Mesenteric fat pad (tissue), 1 donor: Measurements from ENCODE around the gene PTN. TPM values are rescaled to one million over a fixed set of nuclear protein-coding genes. Genes with fewer than 3 reads are reported as not detected.

Experiments used
- DNase-seq: peaks from one replicate; pipeline ENCODE4 v3.0.0-alpha.2; 2020; ENCODE audit warnings: low spot score
- long read RNA-seq: library from polyadenylated mRNA; unstranded; transcript quantifications from one replicate; pipeline ENCODE4 v2.0.0, GENCODE V29; 2020
- total RNA-seq: library from RNA; stranded (reverse); fragmentation: NEBNext Ultra II Directional; extraction: Animal tissue kit (Norgen Biotek cat#: 25700); gene quantifications from one replicate; pipeline ENCODE4 v1.2.1, GENCODE V29; 2021
- donor health status: DM: yes; HTN: yes; CAD: no.

PTN gene, protein sequence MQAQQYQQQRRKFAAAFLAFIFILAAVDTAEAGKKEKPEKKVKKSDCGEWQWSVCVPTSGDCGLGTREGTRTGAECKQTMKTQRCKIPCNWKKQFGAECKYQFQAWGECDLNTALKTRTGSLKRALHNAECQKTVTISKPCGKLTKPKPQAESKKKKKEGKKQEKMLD
- 10.3 TPM for total RNA-seq
- long read RNA-seq, partial matches to known transcripts, result 0 of 4 reads
- long read RNA-seq, other reads (novel, unspliced or antisense), result 1 of 4 reads

DNA sequence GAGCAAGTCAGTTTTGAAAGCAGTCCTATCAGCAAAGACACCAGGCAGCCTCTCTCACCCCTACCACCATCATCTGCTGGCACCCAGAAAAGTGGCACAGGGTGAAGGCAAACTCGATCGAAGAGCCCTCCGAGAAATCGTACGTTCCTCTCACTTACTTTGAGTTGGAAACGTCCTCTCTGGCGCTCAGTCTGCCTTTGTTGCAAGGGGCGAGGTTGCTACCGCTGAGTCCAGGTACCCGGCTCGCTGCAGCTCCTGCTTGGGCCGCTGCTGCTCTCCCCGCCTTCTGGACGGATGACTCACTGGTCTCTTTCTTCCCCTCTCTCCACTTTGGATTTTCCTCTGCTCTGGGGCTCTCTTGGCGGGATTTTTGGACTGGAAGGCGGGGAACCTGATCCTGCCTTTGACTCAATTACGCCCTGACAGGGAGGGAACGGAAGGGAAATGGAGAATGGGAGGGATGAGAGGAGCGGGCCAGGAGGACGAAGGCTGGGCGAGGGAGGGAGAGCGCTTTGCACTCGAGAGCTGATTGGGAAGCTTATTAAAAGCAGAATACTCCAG lies at the start of gene PTN:
PTN (minus strand) TSS at position 453 of the 561 bp plus-strand sequence. CDS start 88,760 bp downstream, outside the sequence.
- no peak for DNase-seq

DNA sequence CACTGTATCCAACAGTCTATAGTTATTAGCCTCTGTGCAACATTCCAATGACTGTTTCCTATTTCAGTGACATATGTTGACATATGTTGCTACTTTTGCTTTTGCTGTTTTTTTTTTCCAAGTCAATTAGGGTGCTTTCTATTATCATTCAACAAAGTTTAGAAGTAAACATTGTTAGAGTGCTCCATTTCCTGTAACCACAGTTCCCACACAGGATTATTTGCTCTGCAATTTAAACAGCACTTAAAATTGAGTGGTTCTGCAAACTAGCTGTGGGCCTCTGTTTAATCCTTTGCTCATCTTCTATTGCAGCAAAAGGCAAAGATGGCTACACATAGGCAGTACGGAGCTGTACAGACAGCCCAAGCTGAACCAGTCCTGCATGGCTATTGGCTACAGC lies 46.5 kb upstream of the PTN start:
- no peak for DNase-seq

DNA sequence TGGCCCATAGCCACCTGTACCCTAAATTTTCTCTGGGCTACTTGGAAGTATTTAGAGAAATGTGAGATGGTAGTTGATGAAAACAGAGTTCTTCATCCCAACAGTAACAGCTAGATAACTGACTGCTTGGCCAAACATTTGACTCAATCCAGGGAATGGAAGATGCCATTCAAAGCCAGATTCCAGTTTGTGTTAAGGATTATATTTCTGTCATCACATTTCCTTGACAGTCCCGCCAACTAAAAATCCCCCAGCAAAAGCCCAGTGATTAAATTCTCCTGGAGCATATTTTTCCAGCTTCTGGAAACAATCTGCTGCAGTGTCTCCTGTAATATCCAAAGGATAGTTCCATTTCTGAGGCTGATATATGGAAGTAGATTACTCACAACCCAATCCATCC lies 45.4 kb upstream of the PTN start:
- no peak for DNase-seq

- DNase-seq, result no peak
These were observed 43.4 kb upstream of the PTN start for GRCh38 chr7:137386966-137387365.

- no peak for DNase-seq
These were observed 37.5 kb upstream of the PTN start for GRCh38 chr7:137381045-137381444.

- DNase-seq, result no peak
These were observed 30.0 kb upstream of the PTN start for GRCh38 chr7:137373507-137373906.

DNA sequence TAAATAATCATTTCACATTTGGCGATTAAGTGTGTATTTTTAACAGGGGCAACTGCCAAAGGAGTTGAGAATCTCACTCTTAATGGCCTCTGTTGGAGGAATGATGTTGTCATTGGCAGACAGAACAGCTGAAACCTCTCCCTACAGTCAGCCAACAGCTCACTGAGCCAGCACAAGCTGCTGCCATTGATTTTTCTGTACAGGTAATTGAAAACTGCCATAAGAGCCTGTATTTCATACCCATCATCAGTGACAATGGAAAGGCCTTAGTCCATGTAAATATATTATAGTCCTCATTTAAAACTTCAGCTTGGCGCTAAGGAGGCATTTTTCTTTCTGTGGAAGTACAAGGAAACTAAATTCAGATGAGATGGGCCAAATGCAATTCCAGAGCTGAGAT lies 28.1 kb upstream of the PTN start:
- no peak for DNase-seq

DNA sequence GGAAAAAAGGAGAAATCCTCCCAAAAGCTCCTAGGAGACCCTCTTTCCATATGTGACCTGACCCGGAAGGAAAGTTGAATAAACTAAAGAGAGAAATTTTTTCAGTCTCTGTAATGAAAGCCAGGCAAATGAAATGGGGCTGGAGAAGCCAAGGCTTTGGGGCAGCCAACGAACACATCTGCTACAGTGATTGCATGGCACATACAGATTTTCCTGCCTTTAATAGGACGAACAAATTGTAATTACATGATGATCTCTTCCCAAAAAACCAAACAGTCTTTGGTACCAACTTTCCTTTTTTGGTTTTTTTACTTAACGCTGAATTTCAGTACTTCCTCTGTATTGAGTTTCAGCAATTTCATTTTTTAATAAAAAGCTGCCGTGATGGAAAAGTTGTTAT lies 23.5 kb upstream of the PTN start:
- DNase-seq, result no peak

- no peak for DNase-seq
These were observed 20.1 kb upstream of the PTN start for GRCh38 chr7:137363683-137364082.

DNA sequence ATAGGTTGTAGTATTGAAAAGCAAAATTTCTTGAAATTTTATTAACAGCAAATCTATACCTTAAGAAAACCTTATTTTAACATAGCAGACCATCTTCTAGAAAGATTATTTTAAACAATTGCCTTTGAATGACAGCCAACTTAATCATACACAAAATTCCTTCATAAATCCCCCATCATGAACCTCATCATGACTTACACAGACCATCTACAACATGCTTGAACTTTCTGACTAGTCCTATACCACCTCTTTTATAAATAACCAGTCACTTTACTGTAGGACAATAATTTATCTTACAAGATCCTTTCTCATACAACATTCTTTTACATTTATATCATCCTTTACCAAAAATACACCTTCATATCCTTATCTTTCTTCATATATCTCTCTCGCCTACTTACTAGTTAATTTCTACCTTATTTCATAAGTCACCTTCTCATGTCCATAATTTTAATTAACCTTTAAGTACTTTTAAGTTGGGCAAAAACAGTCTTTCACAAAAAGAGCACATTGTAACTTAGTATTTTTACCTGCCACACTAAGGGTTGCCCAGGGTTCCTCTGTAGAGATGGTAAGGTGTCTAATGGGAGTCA lies 16.6 kb upstream of the PTN start:
- no peak for DNase-seq

- no peak for DNase-seq
These were observed 11.4 kb upstream of the PTN start for GRCh38 chr7:137354961-137355360.

- DNase-seq, result no peak
These were observed 10.9 kb upstream of the PTN start for GRCh38 chr7:137354396-137354795.

DNA sequence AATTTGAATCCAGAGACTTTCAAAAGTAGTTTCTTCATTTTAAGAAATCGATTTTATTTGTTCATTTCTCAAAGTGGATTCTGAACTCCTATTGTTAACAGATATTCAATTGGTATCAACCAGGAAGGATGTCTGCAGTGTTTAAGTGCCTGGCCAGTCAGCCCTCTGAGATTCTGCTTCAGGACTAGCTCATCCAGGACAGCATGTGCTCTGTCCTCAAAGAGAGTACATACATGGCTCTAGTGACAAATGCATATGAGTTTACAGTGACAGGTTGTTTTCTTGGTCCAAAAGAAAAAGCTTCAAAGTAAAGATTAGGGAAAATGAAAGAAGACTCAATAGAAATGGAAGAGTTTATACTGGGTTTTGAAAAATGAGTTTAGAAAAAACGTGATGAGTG lies 8.4 kb upstream of the PTN start:
- DNase-seq, result no peak

DNA sequence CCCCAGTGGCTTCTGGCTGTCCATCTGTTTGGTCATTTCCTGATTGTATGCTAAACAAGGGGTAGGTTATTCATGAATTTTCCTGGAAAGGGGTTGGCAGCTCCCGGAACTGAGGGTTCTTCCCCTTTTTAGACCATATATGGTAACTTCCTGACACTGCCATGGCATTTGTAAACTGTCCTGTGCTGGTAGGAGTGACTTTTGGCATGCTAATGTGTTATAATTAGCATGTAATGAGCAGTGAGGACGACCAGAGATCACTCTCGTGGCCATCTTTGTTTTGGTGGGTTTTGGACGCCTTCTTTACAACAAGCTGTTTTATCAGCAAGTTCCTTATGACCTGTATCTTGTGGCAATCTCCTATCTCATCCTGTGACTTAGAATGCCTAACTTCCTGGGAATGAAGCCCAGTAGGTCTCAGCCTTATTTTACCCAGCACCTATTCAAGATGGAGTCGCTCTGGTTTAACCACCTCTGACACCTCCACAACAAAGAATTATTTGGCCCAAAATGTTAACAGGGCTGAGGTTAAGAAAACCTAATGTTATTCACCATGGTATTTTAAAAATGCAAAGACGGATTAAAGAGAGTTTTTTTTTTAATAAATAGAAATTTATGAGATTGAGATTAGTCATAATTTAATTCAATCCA lies 2.4 kb upstream of the PTN start:
- no peak for DNase-seq

DNA sequence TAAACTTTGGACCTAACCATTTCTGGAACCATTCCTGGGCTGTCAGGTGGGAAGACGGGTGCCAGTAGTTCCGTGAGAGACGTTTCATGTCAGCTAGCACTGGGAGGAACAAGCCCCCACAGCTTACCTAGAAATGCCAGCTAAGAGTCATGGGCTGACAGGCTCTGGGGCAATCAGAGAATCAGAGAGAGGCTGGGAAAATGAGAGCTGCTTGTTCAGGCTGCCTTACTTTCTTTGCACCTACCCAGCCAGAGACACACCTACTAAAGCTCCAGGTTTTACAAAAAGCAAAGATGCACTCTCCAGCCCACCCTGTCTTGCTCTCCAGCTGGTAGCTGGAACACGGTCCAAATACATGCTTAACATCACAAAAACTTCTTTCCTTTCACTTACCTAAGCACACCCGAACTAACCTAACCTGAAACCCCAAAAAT lies 688 bp downstream of the PTN start:
- no peak for DNase-seq

DNA sequence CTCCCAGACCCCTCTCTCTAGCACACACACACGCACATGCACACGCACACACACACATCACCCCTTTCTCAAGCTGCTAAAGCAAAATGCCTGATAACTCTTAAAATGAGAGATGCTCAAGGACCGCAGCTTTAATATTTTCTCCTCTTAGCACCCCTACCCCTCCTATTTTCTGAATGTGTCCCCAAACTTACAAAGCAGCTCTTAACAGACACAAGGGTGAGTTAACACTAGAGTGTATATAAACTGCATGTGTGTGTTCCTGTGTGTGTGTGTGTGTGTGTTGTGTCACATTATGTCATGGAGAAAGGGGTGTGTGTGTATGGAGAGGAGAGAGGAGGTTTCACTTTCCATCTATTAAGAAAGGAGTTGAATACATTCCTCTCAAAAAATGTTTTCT lies 1.3 kb downstream of the PTN start:
- no peak for DNase-seq

DNA sequence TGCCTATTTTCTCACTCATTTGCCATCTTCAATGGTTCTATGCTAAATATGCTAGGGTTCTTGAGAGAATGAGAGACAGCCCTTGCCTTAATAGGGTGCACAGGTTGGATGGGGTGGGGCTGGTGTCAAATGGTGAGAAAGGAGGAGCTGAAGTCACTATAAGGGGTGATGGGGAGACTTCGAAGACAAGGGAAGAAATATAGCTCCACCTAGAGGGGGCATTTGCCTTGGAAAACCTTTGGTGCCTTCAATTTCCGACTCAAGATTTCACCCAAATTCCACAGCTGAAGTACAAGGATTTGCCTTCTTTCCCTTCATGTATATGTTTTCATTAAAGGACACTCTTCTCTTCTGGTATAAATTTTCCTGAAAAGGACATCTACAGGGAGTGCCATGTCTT lies 5.6 kb downstream of the PTN start:
- DNase-seq, result no peak

- no peak for DNase-seq
These were observed 7.7 kb downstream of the PTN start for GRCh38 chr7:137335814-137336213.

DNA sequence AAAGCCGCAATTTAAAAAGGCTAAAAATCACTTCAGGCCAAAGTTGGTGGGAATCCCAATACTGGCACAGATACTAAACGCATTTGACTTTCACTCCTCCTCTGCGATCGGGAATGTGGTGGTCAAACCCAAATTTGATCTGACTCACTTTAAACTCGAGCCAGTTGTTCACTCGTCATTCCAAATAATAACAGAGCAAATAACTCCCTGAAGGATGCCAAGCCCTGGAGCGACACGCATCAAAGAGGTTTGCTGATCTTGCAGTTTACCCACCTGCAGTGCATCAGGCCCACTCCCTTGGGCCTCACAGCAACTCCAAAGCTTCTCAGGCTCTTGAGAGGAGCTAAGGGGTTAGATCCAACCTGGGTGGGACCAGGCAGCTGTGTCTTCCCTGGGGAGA lies 12.2 kb downstream of the PTN start:
- no peak for DNase-seq

GRCh38 chr7:137329411-137329810 lies 14.1 kb downstream of the PTN start:
- DNase-seq, result no peak

DNA sequence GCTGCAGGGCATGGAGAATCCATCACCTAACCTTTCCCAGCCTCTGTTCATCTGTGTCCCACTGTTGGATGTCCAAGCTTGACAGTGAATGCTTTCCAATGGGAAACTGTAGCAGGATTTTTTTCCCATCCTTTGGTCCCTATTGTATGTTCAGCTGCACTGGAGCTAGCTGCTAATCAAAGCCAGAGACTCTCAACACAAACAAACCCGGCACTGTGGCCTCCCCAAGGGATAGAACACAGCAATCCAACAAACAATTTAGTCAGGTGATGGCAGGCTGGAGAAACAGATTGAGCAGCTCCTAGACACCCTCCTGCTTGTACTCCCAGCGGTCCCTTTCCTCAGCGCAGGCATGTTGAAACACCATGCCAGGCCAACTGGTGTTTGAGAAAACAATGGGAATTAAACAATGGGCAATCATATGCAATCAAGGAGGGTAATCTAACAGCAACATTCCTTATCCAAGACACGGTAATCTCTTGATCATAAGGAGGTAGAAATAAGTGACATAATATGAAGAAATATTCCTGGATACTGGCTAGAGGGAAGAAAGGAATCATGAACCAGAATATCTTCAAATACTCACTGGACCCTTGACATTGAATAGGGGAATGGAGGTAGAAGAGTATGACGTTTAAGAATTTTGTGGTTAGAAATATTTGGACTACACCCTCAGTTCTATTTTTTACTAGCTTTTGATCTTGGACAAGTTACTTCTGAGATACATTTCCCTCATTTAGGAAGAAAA lies 15.0 kb downstream of the PTN start:
- no peak for DNase-seq

DNA sequence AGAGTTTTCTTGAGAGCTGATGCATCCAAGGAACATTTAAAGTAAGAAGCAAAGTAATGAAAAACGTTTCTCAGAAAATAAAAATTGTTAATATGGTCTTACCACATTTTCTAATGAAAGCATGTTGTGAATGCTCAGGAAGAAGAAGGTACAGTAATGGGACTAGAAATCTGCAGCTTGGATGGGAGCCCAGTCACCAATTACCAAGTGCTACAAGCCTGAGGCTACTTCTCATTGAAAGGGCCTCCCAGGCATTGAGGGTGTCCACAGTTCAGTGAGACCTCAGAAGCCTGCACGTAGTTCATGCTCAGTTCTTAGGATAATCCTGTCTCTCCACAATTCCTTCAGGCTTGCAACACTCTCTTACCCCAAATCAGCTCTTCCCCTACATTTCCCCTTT lies 17.6 kb downstream of the PTN start:
- no peak for DNase-seq
